Measurements from ENCODE around the gene RNASEH2C.
A peak's percentile ranks its signal among the peaks of the same experiment; 100 is the strongest.
"Not testable (repeated sequence)": the region's sequence is repeated elsewhere in the genome, so short reads cannot be mapped to it uniquely, and the experiment has no call there.

RNASEH2C gene

GRCh38 chr11:65717906-65718305 is 2.7 kb downstream of the RNASEH2C start:
- H3K9me3 ChIP-seq (ENCODE audit: control insufficient read depth, low read length), result no peaks in the 10 kb centered on the region
- H3K27me3 ChIP-seq (replicated peaks; ENCODE audit: control insufficient read depth, insufficient read depth, low read length), result no peaks in the 10 kb centered on the region
- no peak overlapping the region for H3K4me3 ChIP-seq (ENCODE audit: low read length)
- peaks cover 16% of the 10 kb centered on the region for H3K4me1 ChIP-seq (ENCODE audit: control insufficient read depth, insufficient read depth, low read length)
- peaks cover 57% of the 10 kb centered on the region for H3K36me3 ChIP-seq (ENCODE audit: control insufficient read depth, insufficient read depth, low read length, severe bottlenecking)
- DNase-seq (ENCODE audit: low read depth), result no peak
- H3K9ac ChIP-seq (ENCODE audit: low read length), result peak overlapping the region; percentile 90

- Histone ChIP-seq H3K9me3 (ENCODE audit: control insufficient read depth, low read length) (no peaks in the 10 kb centered on the region), H3K4me1 (ENCODE audit: control insufficient read depth, insufficient read depth, low read length) (peaks cover 20% of the 10 kb centered on the region), H3K36me3 (ENCODE audit: control insufficient read depth, insufficient read depth, low read length, severe bottlenecking) (peaks cover 57% of the 10 kb centered on the region), H3K9ac (ENCODE audit: low read length) (no peak overlapping the region), H3K4me3 (ENCODE audit: low read length) (no peak overlapping the region), H3K27me3 (replicated peaks; ENCODE audit: control insufficient read depth, insufficient read depth, low read length) (no peaks in the 10 kb centered on the region)
- no peak for DNase-seq (ENCODE audit: low read depth)
Measured at GRCh38 chr11:65716774-65717405, 3.7 kb downstream of the RNASEH2C start.

GRCh38 chr11:65716302-65716701 is 4.3 kb downstream of the RNASEH2C start:
- peaks cover 57% of the 10 kb centered on the region for H3K36me3 ChIP-seq (ENCODE audit: control insufficient read depth, insufficient read depth, low read length, severe bottlenecking)
- H3K27me3 ChIP-seq (replicated peaks; ENCODE audit: control insufficient read depth, insufficient read depth, low read length), result no peaks in the 10 kb centered on the region
- peaks cover 23% of the 10 kb centered on the region for H3K4me1 ChIP-seq (ENCODE audit: control insufficient read depth, insufficient read depth, low read length)
- no peak overlapping the region for H3K4me3 ChIP-seq (ENCODE audit: low read length)
- no peak for DNase-seq (ENCODE audit: low read depth)
- no peaks in the 10 kb centered on the region for H3K9me3 ChIP-seq (ENCODE audit: control insufficient read depth, low read length)
- no peak overlapping the region for H3K9ac ChIP-seq (ENCODE audit: low read length)

GRCh38 chr11:65714433-65714832 is 6.2 kb downstream of the RNASEH2C start:
- Histone ChIP-seq H3K36me3 (ENCODE audit: control insufficient read depth, insufficient read depth, low read length, severe bottlenecking) (peaks cover 57% of the 10 kb centered on the region), H3K9ac (ENCODE audit: low read length) (no peak overlapping the region)
- DNase-seq (ENCODE audit: low read depth), result no peak

GRCh38 chr11:65713212-65713969 is 7.2 kb downstream of the RNASEH2C start:
- Histone ChIP-seq H3K4me1 (ENCODE audit: control insufficient read depth, insufficient read depth, low read length) (peaks cover 20% of the 10 kb centered on the region), H3K27me3 (replicated peaks; ENCODE audit: control insufficient read depth, insufficient read depth, low read length) (no peaks in the 10 kb centered on the region), H3K36me3 (ENCODE audit: control insufficient read depth, insufficient read depth, low read length, severe bottlenecking) (peaks cover 50% of the 10 kb centered on the region), H3K9ac (ENCODE audit: low read length) (peak overlapping the region; percentile 95), H3K9me3 (ENCODE audit: control insufficient read depth, low read length) (no peaks in the 10 kb centered on the region), H3K4me3 (ENCODE audit: low read length) (peak overlapping the region; percentile 93)
- DNase-seq (ENCODE audit: low read depth), result no peak

More at GRCh38 chr11:65714433-65714832, 6.2 kb downstream of the RNASEH2C start:
- no peaks in the 10 kb centered on the region for H3K27me3 ChIP-seq (replicated peaks; ENCODE audit: control insufficient read depth, insufficient read depth, low read length)
- peaks cover 29% of the 10 kb centered on the region for H3K4me1 ChIP-seq (ENCODE audit: control insufficient read depth, insufficient read depth, low read length)
- H3K4me3 ChIP-seq (ENCODE audit: low read length), result no peak overlapping the region
- no peaks in the 10 kb centered on the region for H3K9me3 ChIP-seq (ENCODE audit: control insufficient read depth, low read length)

GRCh38 chr11:65712633-65713076 is 7.9 kb downstream of the RNASEH2C start:
- H3K27me3 ChIP-seq (replicated peaks; ENCODE audit: control insufficient read depth, insufficient read depth, low read length), result no peaks in the 10 kb centered on the region
- no peaks in the 10 kb centered on the region for H3K9me3 ChIP-seq (ENCODE audit: control insufficient read depth, low read length)
- H3K36me3 ChIP-seq (ENCODE audit: control insufficient read depth, insufficient read depth, low read length, severe bottlenecking), result peaks cover 43% of the 10 kb centered on the region
- peak overlapping the region; percentile 93 for H3K4me3 ChIP-seq (ENCODE audit: low read length)
- peaks cover 20% of the 10 kb centered on the region for H3K4me1 ChIP-seq (ENCODE audit: control insufficient read depth, insufficient read depth, low read length)
- DNase-seq (ENCODE audit: low read depth), result no peak
- H3K9ac ChIP-seq (ENCODE audit: low read length), result peak overlapping the region; percentile 95

GRCh38 chr11:65711785-65712632 is 8.6 kb downstream of the RNASEH2C start, which contains the start of gene KAT5:
Gene KAT5 (plus strand): TSS chr11:65712252. CDS start chr11:65712268, 16 bp downstream.
- Histone ChIP-seq H3K4me1 (ENCODE audit: control insufficient read depth, insufficient read depth, low read length) (peaks cover 20% of the 10 kb centered on the region), H3K9me3 (ENCODE audit: control insufficient read depth, low read length) (no peaks in the 10 kb centered on the region), H3K9ac (ENCODE audit: low read length) (peak within 1 kb of the TSS; percentile 95), H3K4me3 (ENCODE audit: low read length) (peak within 1 kb of the TSS; percentile 93), H3K36me3 (ENCODE audit: control insufficient read depth, insufficient read depth, low read length, severe bottlenecking) (peaks cover 36% of the 10 kb centered on the region), H3K27me3 (replicated peaks; ENCODE audit: control insufficient read depth, insufficient read depth, low read length) (no peaks in the 10 kb centered on the region)
- DNase-seq (ENCODE audit: low read depth), result peak; percentile 99

- Histone ChIP-seq H3K36me3 (ENCODE audit: control insufficient read depth, insufficient read depth, low read length, severe bottlenecking) (peaks cover 22% of the 10 kb centered on the region), H3K27me3 (replicated peaks; ENCODE audit: control insufficient read depth, insufficient read depth, low read length) (no peaks in the 10 kb centered on the region), H3K4me3 (ENCODE audit: low read length) (peak overlapping the region; percentile 35), H3K9ac (ENCODE audit: low read length) (no peak overlapping the region), H3K9me3 (ENCODE audit: control insufficient read depth, low read length) (no peaks in the 10 kb centered on the region), H3K4me1 (ENCODE audit: control insufficient read depth, insufficient read depth, low read length) (peaks cover 20% of the 10 kb centered on the region)
- no peak for DNase-seq (ENCODE audit: low read depth)
Measured at GRCh38 chr11:65710421-65710820, 10.2 kb downstream of the RNASEH2C start.

- DNase-seq (ENCODE audit: low read depth), result no peak
- H3K9ac ChIP-seq (ENCODE audit: low read length), result no peak overlapping the region
- H3K4me3 ChIP-seq (ENCODE audit: low read length), result no peak overlapping the region
- no peaks in the 10 kb centered on the region for H3K27me3 ChIP-seq (replicated peaks; ENCODE audit: control insufficient read depth, insufficient read depth, low read length)
- no peaks in the 10 kb centered on the region for H3K9me3 ChIP-seq (ENCODE audit: control insufficient read depth, low read length)
- H3K4me1 ChIP-seq (ENCODE audit: control insufficient read depth, insufficient read depth, low read length), result peaks cover 20% of the 10 kb centered on the region
- peaks cover 16% of the 10 kb centered on the region for H3K36me3 ChIP-seq (ENCODE audit: control insufficient read depth, insufficient read depth, low read length, severe bottlenecking)
Measured at GRCh38 chr11:65709661-65710060, 10.9 kb downstream of the RNASEH2C start.

- H3K9ac ChIP-seq (ENCODE audit: low read length), result no peak overlapping the region
Measured at GRCh38 chr11:65708451-65708850, 12.1 kb downstream of the RNASEH2C start.

GRCh38 chr11:65707002-65707401 is 13.6 kb downstream of the RNASEH2C start:
- Histone ChIP-seq H3K4me1 (ENCODE audit: control insufficient read depth, insufficient read depth, low read length) (peaks cover 14% of the 10 kb centered on the region), H3K27me3 (replicated peaks; ENCODE audit: control insufficient read depth, insufficient read depth, low read length) (peaks cover 12% of the 10 kb centered on the region)
- not testable (repeated sequence) for H3K9me3 ChIP-seq (ENCODE audit: control insufficient read depth, low read length); H3K9ac ChIP-seq (ENCODE audit: low read length); H3K4me3 ChIP-seq (ENCODE audit: low read length); H3K36me3 ChIP-seq (ENCODE audit: control insufficient read depth, insufficient read depth, low read length, severe bottlenecking); DNase-seq (ENCODE audit: low read depth)

More at GRCh38 chr11:65708451-65708850, 12.1 kb downstream of the RNASEH2C start:
- Histone ChIP-seq H3K4me3 (ENCODE audit: low read length) (no peak overlapping the region), H3K36me3 (ENCODE audit: control insufficient read depth, insufficient read depth, low read length, severe bottlenecking) (peaks cover 4% of the 10 kb centered on the region), H3K4me1 (ENCODE audit: control insufficient read depth, insufficient read depth, low read length) (peaks cover 20% of the 10 kb centered on the region), H3K27me3 (replicated peaks; ENCODE audit: control insufficient read depth, insufficient read depth, low read length) (peaks cover under 1% of the 10 kb centered on the region), H3K9me3 (ENCODE audit: control insufficient read depth, low read length) (no peaks in the 10 kb centered on the region)
- DNase-seq (ENCODE audit: low read depth), result no peak
